ENCODE measurements around the gene TMLHE.

GRCh38 chrX:155645180-155645579 lies 32.4 kb upstream of the TMLHE start:
- TF ChIP-seq CTCF (IDR thresholded peaks at IDR 0.05) = no peak
- TF ChIP-seq POLR2AphosphoS5 (IDR thresholded peaks at IDR 0.05; ENCODE audit: low read depth, low read length) = no peak
- no peak for TF ChIP-seq SIN3A (IDR thresholded peaks at IDR 0.05; ENCODE audit: borderline replicate concordance, insufficient read depth, low read depth, low read length)
- TF ChIP-seq REST (IDR thresholded peaks at IDR 0.05; ENCODE audit: insufficient read depth in 1 of 2, low read depth in 2 of 2, low read length in 1 of 2) = no peak

Measured in Panc1 (cell line).